ENCODE results near the gene TLK2. TPM values are rescaled to one million over a fixed set of nuclear protein-coding genes. Genes with fewer than 3 reads are reported as not detected.

The TLK2 gene
- total RNA-seq, 1 donor from 2014 or later: 34.5 TPM

GRCh38 chr17:62655656-62656055 lies 177.0 kb downstream of the TLK2 start:
- no peak overlapping the region for H3K27ac ChIP-seq (replicated peaks)
- peaks cover 7% of the 10 kb centered on the region for H3K9me3 ChIP-seq (replicated peaks)
- no peak overlapping the region for H3K4me3 ChIP-seq
- H3K27me3 ChIP-seq (ENCODE audit: low read depth): no peaks in the 10 kb centered on the region
- peaks cover 4% of the 10 kb centered on the region for H3K36me3 ChIP-seq
- intact Hi-C loops (cut with micrococcal nuclease): no loop called here
- peaks cover 34% of the 10 kb centered on the region for H3K4me1 ChIP-seq
- no peak for TF ChIP-seq CTCF (IDR thresholded peaks at IDR 0.05; ENCODE audit: borderline replicate concordance)
- no peak for DNase-seq

- intact Hi-C loops (cut with micrococcal nuclease): no loop called here
- TF ChIP-seq CTCF (IDR thresholded peaks at IDR 0.05; ENCODE audit: borderline replicate concordance): no peak
These were observed 177.8 kb downstream of the TLK2 start for GRCh38 chr17:62656446-62656845.

GRCh38 chr17:62657145-62657665 lies 178.6 kb downstream of the TLK2 start:
- TF ChIP-seq CTCF (IDR thresholded peaks at IDR 0.05; ENCODE audit: borderline replicate concordance): no peak
- intact Hi-C loops (cut with micrococcal nuclease): no loop called here
- Histone ChIP-seq H3K4me1 (peaks cover 30% of the 10 kb centered on the region), H3K27me3 (ENCODE audit: low read depth) (no peaks in the 10 kb centered on the region), H3K9me3 (replicated peaks) (peaks cover 15% of the 10 kb centered on the region), H3K36me3 (peaks cover 4% of the 10 kb centered on the region), H3K27ac (replicated peaks) (no peak overlapping the region), H3K4me3 (no peak overlapping the region)
- DNase-seq: no peak

More at GRCh38 chr17:62656446-62656845, 177.8 kb downstream of the TLK2 start:
- peaks cover 4% of the 10 kb centered on the region for H3K36me3 ChIP-seq
- H3K27ac ChIP-seq (replicated peaks): no peak overlapping the region
- H3K9me3 ChIP-seq (replicated peaks): peaks cover 15% of the 10 kb centered on the region
- no peak overlapping the region for H3K4me3 ChIP-seq
- H3K4me1 ChIP-seq: peaks cover 34% of the 10 kb centered on the region
- H3K27me3 ChIP-seq (ENCODE audit: low read depth): no peaks in the 10 kb centered on the region
- no peak for DNase-seq

- Histone ChIP-seq H3K4me3 (no peak overlapping the region), H3K4me1 (peaks cover 25% of the 10 kb centered on the region), H3K27me3 (ENCODE audit: low read depth) (no peaks in the 10 kb centered on the region), H3K36me3 (peaks cover 4% of the 10 kb centered on the region), H3K9me3 (replicated peaks) (peaks cover 15% of the 10 kb centered on the region), H3K27ac (replicated peaks) (no peak overlapping the region)
- TF ChIP-seq CTCF (IDR thresholded peaks at IDR 0.05; ENCODE audit: borderline replicate concordance): no peak
- DNase-seq: no peak
- intact Hi-C loops (cut with micrococcal nuclease): no loop called here
These were observed 179.1 kb downstream of the TLK2 start for GRCh38 chr17:62657690-62658089.

- H3K27me3 ChIP-seq (ENCODE audit: low read depth): no peaks in the 10 kb centered on the region
- intact Hi-C loops (cut with micrococcal nuclease): no loop called here
These were observed 179.7 kb downstream of the TLK2 start for GRCh38 chr17:62658136-62658920.

More at GRCh38 chr17:62658136-62658920, 179.7 kb downstream of the TLK2 start:
- Histone ChIP-seq H3K4me3 (no peak overlapping the region), H3K9me3 (replicated peaks) (peaks cover 15% of the 10 kb centered on the region), H3K36me3 (peaks cover 4% of the 10 kb centered on the region), H3K27ac (replicated peaks) (no peak overlapping the region), H3K4me1 (peaks cover 19% of the 10 kb centered on the region)
- no peak for DNase-seq
- TF ChIP-seq CTCF (IDR thresholded peaks at IDR 0.05; ENCODE audit: borderline replicate concordance): no peak

Data from left ventricle myocardium inferior (tissue), 1 donor.